ENCODE measurements around the gene KIF1C.
"Not testable (repeated sequence)": the region's sequence is repeated elsewhere in the genome, so short reads cannot be mapped to it uniquely, and the experiment has no call there.

Gene KIF1C

DNA sequence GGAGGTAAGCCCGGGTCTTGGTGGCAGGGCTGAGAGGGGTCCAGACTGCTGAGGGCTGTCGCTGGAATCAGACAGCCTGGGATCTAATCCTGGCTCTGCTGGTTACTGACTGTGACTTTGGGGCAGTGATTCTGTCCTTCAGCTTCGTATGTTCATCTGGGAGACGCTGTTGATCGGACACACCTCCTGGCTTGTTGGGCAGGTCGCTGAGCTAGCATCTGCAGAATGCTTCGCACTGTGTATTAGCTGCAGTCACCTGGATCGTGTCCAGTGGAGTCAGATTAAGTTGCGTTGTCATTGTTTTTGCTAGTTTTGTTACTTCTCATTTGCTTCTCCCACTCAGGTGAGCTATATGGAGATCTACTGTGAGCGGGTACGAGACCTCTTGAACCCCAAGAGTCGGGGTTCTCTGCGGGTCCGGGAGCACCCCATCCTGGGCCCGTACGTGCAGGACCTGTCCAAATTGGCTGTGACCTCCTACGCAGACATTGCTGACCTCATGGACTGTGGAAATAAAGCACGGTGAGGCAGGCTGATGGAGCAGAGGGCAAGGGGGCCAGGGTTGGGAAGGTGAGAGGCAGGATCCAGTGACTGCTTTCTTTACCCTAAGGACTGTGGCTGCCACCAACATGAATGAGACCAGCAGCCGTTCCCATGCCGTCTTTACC lies 4.5 kb downstream of the KIF1C start:
- DNase-seq (ENCODE audit: low read depth) = no peak

- DNase-seq (ENCODE audit: low read depth) = no peak
Measured at GRCh38 chr17:5003214-5003867, 5.6 kb downstream of the KIF1C start.

DNA sequence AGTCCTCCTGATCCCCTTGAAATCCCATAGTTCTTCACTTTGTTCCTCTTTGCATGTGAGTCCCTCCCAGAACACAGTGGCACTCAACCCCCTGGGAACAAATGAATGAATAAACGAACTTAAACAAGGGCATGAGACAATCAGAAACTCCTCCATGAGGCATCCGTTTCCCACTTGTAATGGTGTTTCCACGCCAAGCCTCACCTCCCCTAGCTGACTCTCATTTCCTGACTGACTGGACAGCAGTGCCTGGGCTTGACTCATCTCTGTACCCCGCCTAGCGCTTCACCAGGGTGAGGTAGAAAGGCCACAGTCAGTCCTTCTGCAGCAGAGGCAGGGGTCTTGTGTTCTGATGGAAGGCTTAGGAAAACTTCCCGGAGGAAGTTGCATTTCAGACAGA lies 14.2 kb downstream of the KIF1C start:
- peak; percentile 87 for DNase-seq (ENCODE audit: low read depth)

- DNase-seq (ENCODE audit: low read depth) = no peak
Measured at GRCh38 chr17:5014357-5014756, 16.6 kb downstream of the KIF1C start.

DNA sequence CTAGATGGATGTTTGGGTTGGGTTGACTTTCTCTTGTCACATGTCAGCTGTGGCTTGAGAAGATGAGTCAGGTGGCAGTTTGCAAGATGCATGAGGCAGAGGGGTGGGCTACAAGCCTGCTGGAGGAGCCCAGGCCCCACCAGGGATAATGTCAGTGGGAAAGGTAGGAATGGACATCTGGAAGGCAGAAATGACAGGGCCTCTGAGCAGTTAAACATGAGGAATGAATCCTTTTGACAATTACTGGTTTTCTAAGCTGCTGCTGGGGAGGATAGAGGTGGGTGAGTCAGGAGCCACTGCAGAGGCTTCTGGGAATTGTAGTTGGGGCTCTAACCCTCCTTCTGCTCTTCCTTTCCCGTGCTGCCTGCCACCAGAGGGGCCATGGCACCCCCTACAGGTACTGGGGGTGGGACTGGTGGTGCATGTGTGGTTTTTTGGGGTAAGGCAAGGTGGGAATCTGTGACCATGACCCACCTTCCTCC lies 21.8 kb downstream of the KIF1C start:
- peak; percentile 58 for DNase-seq (ENCODE audit: low read depth)

- DNase-seq (ENCODE audit: low read depth) = no peak
Measured at GRCh38 chr17:5020502-5021023, 22.8 kb downstream of the KIF1C start.

DNA sequence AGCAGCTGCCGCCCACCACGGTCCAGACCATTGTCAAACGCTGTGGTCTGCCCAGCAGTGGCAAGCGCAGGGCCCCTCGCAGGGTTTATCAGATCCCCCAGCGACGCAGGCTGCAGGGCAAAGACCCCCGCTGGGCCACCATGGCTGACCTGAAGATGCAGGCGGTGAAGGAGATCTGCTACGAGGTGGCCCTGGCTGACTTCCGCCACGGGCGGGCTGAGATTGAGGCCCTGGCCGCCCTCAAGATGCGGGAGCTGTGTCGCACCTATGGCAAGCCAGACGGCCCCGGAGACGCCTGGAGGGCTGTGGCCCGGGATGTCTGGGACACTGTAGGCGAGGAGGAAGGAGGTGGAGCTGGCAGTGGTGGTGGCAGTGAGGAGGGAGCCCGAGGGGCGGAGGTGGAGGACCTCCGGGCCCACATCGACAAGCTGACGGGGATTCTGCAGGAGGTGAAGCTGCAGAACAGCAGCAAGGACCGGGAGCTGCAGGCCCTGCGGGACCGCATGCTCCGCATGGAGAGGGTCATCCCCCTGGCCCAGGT lies 24.5 kb downstream of the KIF1C start:
- no peak for DNase-seq (ENCODE audit: low read depth)

DNA sequence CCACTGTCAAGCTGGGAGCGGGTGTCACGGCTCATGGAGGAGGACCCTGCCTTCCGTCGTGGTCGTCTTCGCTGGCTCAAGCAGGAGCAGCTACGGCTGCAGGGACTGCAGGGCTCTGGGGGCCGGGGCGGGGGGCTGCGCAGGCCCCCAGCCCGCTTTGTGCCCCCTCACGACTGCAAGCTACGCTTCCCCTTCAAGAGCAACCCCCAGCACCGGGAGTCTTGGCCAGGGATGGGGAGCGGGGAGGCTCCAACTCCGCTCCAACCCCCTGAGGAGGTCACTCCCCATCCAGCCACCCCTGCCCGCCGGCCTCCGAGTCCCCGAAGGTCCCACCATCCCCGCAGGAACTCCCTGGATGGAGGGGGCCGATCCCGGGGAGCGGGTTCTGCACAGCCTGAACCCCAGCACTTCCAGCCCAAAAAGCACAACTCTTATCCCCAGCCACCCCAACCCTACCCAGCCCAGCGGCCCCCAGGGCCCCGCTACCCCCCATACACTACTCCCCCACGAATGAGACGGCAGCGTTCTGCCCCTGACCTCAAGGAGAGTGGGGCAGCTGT lies 25.9 kb downstream of the KIF1C start:
- no peak for DNase-seq (ENCODE audit: low read depth)

- no peak for DNase-seq (ENCODE audit: low read depth)
Measured at GRCh38 chr17:5024604-5025003, 26.9 kb downstream of the KIF1C start.

GRCh38 chr17:5027299-5027698 lies 29.5 kb downstream of the KIF1C start:
- DNase-seq (ENCODE audit: low read depth) = no peak

DNA sequence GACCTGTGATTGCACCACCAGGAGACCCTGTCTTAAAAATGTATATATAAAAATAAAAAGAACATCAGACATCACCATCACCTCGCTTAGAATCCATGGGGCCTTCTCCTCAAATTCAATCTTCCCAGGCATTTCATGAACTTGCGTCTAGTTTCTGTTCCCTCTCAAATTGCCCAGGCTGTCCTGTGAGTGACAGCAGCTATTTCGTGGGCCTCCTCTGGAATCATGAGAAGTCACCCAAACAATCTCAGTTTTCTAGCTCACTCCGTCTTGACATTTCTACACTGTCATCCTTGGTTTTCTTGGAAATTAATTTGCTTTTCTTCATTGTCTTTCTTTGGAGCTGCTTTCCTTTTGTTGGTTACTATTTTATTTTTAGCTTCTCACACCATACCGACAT lies 30.2 kb downstream of the KIF1C start:
- DNase-seq (ENCODE audit: low read depth) = no peak

- DNase-seq (ENCODE audit: low read depth) = not testable (repeated sequence)
Measured at GRCh38 chr17:5030168-5030567, 32.4 kb downstream of the KIF1C start.

- peak; percentile 87 for DNase-seq (ENCODE audit: low read depth)
Measured at GRCh38 chr17:5031365-5032082, 33.8 kb downstream of the KIF1C start.

DNA sequence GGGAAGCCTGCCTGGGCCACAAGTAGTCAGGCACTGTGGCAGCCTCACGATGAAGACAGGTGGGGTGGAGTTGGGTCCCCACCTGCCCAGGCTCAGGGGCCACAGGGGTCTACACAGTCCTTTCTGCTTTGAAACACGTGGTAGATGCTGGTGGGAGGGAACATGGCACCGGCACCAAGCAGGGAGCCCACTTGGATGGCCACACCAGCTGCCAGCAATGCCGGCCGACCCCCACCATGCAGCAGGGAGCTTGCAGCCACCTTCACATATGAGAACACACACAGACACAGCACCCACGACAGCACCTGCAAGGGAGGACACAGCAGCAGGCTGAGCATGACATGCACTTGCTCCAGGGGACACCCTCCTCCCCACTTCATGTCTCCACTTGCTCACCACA lies 35.1 kb downstream of the KIF1C start:
- DNase-seq (ENCODE audit: low read depth) = no peak

DNA sequence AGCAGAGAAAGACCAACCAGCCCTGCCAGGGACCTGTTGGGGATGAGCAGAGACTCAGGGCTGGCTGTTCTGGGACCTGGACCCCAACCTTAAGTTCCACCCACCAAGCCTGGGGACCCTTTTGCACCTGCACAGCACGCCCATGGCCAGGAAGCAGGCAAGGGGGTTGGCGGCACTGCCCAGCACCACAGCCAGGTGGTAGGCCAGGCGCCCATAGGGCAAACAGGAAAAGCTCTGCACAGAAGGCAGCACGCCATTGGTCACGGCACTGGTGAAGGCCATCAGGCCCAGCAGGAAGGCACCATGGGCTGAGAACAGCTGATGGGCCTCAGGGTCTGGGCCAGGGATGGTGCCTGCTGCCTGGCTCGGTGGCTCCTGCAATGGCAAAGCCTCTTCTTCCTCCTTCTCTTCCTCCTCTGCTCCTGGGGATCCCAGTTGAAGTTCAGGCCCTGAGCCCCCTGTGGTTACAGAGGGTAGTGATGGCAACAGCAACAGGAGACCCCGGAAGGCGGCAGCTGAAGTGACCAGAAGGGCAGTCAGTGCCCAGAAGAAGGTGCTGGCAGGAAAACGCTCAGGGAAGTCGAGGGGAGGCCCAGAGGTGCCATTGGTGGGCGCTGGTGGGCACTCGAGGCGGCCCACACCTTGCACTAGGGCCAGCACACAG lies 35.7 kb downstream of the KIF1C start:
- DNase-seq (ENCODE audit: low read depth) = no peak

GRCh38 chr17:5034063-5034462 lies 36.3 kb downstream of the KIF1C start:
- no peak for DNase-seq (ENCODE audit: low read depth)

GRCh38 chr17:5034651-5035050 lies 36.9 kb downstream of the KIF1C start:
- no peak for DNase-seq (ENCODE audit: low read depth)

DNA sequence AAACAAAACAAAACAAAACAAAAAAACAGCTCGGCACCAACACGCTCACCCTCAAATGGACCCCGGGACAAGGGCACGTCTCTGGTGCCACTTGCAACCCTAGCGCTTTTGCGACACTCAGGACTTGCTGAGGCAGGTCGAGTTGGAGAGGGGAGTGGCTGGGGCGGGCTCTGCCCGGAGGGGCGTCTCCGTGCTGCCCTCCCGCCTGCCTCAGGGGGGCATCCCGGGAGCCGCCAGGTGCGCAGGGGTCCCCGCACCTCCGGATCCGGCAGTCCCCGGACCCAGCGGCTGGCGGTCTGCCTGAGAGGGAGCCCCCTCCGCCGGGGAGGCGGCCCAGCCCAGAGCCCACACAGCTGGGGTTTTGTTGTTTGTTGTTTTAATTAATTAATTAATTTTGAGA lies 37.6 kb downstream of the KIF1C start, which contains the start of gene SLC52A1:
Gene SLC52A1 (minus strand): TSS at position 112 of the 400 bp plus-strand sequence. CDS start 820 bp downstream, outside the sequence.
- DNase-seq (ENCODE audit: low read depth) = peak; percentile 27

GRCh38 chr17:5042157-5043022 lies 44.6 kb downstream of the KIF1C start:
- DNase-seq (ENCODE audit: low read depth) = no peak

- DNase-seq (ENCODE audit: low read depth) = no peak
Measured at GRCh38 chr17:5043524-5043923, 45.8 kb downstream of the KIF1C start.

DNA sequence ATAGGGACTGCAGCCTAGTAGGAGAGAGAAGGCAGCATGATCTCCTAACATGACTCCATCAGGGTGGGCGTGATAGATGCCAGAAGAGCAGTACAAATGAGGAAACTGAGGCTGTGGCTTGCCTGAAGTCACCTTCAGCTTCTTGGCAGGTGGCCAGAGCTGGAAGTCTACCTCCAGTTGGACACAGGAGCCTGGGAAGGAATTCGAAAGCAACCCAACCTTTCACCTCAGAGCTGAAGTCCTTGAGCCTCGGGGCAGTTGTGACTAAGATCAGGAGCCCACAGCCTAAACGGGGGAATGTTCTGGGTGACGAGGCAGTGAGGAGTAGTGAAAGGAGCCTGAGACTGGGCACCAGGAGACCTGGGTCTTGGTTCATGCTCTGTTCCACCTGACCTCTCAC lies 46.9 kb downstream of the KIF1C start:
- DNase-seq (ENCODE audit: low read depth) = peak; percentile 44
